PFSK-1 (cell line): ENCODE data around the gene HLCS.

ENCODE experiments used
- REST ChIP-seq, 2 experiments: IDR thresholded peaks; 2 replicates each; pipeline versions ENCODE4 v1.6.1 to v1.8.0; 2011 to 2012; ENCODE audit warnings: low read depth in 2 of 2, low read length in 2 of 2, control low read depth in 1 of 2, inconsistent platforms in 1 of 2, mild to moderate bottlenecking in 1 of 2, moderate library complexity in 1 of 2; ENCODE audit not compliant: insufficient read depth in 1 of 2
- TAF1 ChIP-seq: IDR thresholded peaks from 2 replicates; pipeline ENCODE4 v1.6.1; 2012; ENCODE audit warnings: low read length, control low read depth, borderline replicate concordance; ENCODE audit not compliant: insufficient read depth

- TF ChIP-seq REST (IDR thresholded peaks at IDR 0.05; ENCODE audit: insufficient read depth in 1 of 2, low read depth in 2 of 2, low read length in 2 of 2) (no peak), TAF1 (no peak)
Observed at GRCh38 chr21:36749935-36750575, 216.4 kb downstream of the HLCS start.
